ENCODE measurements around the gene SECISBP2L.

SECISBP2L gene

GRCh38 chr15:48978638-48979037, 67.6 kb downstream of the SECISBP2L start:
- TF ChIP-seq ARNTL (CRISPR knock-in tag; IDR thresholded peaks at IDR 0.05; ENCODE audit: borderline replicate concordance, low read depth) (no peak), TCF4 (CRISPR knock-in tag; IDR thresholded peaks at IDR 0.05; ENCODE audit: borderline replicate concordance) (no peak), CREB5 (CRISPR knock-in tag; IDR thresholded peaks at IDR 0.05; ENCODE audit: low read depth) (no peak), GLIS3 (CRISPR knock-in tag; IDR thresholded peaks at IDR 0.05) (no peak), ISL1 (CRISPR knock-in tag; IDR thresholded peaks at IDR 0.05) (no peak), ZNF8 (CRISPR knock-in tag; IDR thresholded peaks at IDR 0.05) (no peak), PPARA (CRISPR knock-in tag; IDR thresholded peaks at IDR 0.05; ENCODE audit: borderline replicate concordance) (no peak), ZNF70 (CRISPR knock-in tag; IDR thresholded peaks at IDR 0.05) (no peak), OSR1 (CRISPR knock-in tag; IDR thresholded peaks at IDR 0.05) (no peak), ZC3H10 (CRISPR knock-in tag; IDR thresholded peaks at IDR 0.05) (no peak), TSHZ2 (CRISPR knock-in tag; IDR thresholded peaks at IDR 0.05) (no peak), ZNF565 (CRISPR knock-in tag; conservative IDR thresholded peaks at IDR 0.05; ENCODE audit: low read depth) (no peak), ZFP30 (CRISPR knock-in tag; IDR thresholded peaks at IDR 0.05) (no peak), PATZ1 (CRISPR knock-in tag; IDR thresholded peaks at IDR 0.05; ENCODE audit: borderline replicate concordance) (no peak), POU6F1 (CRISPR knock-in tag; IDR thresholded peaks at IDR 0.05; ENCODE audit: borderline replicate concordance, low read depth) (no peak), RARB (CRISPR knock-in tag; IDR thresholded peaks at IDR 0.05) (no peak), SNAI2 (CRISPR knock-in tag; IDR thresholded peaks at IDR 0.05) (no peak), BACH2 (CRISPR knock-in tag; IDR thresholded peaks at IDR 0.05; ENCODE audit: borderline replicate concordance) (no peak), CSDC2 (CRISPR knock-in tag; IDR thresholded peaks at IDR 0.05) (no peak)

GRCh38 chr15:48976444-48977088, 69.7 kb downstream of the SECISBP2L start:
- TF ChIP-seq ZNF8 (CRISPR knock-in tag; IDR thresholded peaks at IDR 0.05) (no peak), TCF4 (CRISPR knock-in tag; IDR thresholded peaks at IDR 0.05; ENCODE audit: borderline replicate concordance) (no peak), OSR1 (CRISPR knock-in tag; IDR thresholded peaks at IDR 0.05) (no peak), ZC3H10 (CRISPR knock-in tag; IDR thresholded peaks at IDR 0.05) (no peak), ARNTL (CRISPR knock-in tag; IDR thresholded peaks at IDR 0.05; ENCODE audit: borderline replicate concordance, low read depth) (no peak), CREB5 (CRISPR knock-in tag; IDR thresholded peaks at IDR 0.05; ENCODE audit: low read depth) (no peak), RARB (CRISPR knock-in tag; IDR thresholded peaks at IDR 0.05) (no peak), ISL1 (CRISPR knock-in tag; IDR thresholded peaks at IDR 0.05) (no peak), ESRRG (CRISPR knock-in tag; IDR thresholded peaks at IDR 0.05) (no peak)
- no peak; the same call in 1 of the 3 replicates for ATAC-seq

More at GRCh38 chr15:48978638-48979037, 67.6 kb downstream of the SECISBP2L start:
- no peak for ATAC-seq
